Suprapubic skin (tissue), 4 donors: Measurements from ENCODE around the gene SLC12A5.

Source experiments
- CTCF ChIP-seq, 2 donors: fragments of 200-600 bp in 1 of 2; fragments of 450-650 bp in 1 of 2; sonication (generic) in 1 of 2; IDR thresholded peaks; one replicate each; pipeline ENCODE4 v1.5.1; 2016 to 2019; ENCODE audit warnings: antibody characterized with exemption in 2 of 2, mild to moderate bottlenecking in 1 of 2, moderate library complexity in 1 of 2
- EP300 ChIP-seq: sonication (generic); formaldehyde crosslinking; IDR thresholded peaks from one replicate; pipeline ENCODE4 v1.6.1; 2017; ENCODE audit warnings: antibody characterized with exemption
- POLR2A ChIP-seq, 2 donors: fragments of 450-650 bp; IDR thresholded peaks; one replicate each; pipeline ENCODE4 v1.6.1; 2017; ENCODE audit warnings: antibody characterized with exemption in 2 of 2, mild to moderate bottlenecking in 2 of 2, moderate library complexity in 2 of 2
- POLR2AphosphoS5 ChIP-seq, 3 donors: sonication (generic); formaldehyde crosslinking; IDR thresholded peaks; one replicate each; pipeline ENCODE4 v1.6.1; 2017; ENCODE audit warnings: antibody characterized with exemption in 3 of 3

GRCh38 chr20:46083101-46083500 lies 54.1 kb downstream of the SLC12A5 start:
- no peak for TF ChIP-seq CTCF (IDR thresholded peaks at IDR 0.05)
- TF ChIP-seq POLR2AphosphoS5 (IDR thresholded peaks at IDR 0.05) = no peak
- no peak for TF ChIP-seq POLR2A (IDR thresholded peaks at IDR 0.05)
- TF ChIP-seq EP300 = no peak
